ENCODE data around the gene EFHD1. TPM values are rescaled to one million over a fixed set of nuclear protein-coding genes. Genes with fewer than 3 reads are reported as not detected.

Gene EFHD1
- total RNA-seq, 1 experiment from 2014 or later = 0.07 TPM

GRCh38 chr2:232600053-232600773, 33.2 kb upstream of the EFHD1 start:
- no peak for DNase-seq
- Histone ChIP-seq H4K20me1 (ENCODE audit: low read length) (no peaks in the 10 kb centered on the region), H3K9me2 (replicated peaks; ENCODE audit: low read length) (no peaks in the 10 kb centered on the region), H3K79me2 (ENCODE audit: low read length) (no peaks in the 10 kb centered on the region), H3K4me2 (ENCODE audit: low read length) (no peak overlapping the region), H3K4me1 (ENCODE audit: insufficient read depth, low read length) (no peaks in the 10 kb centered on the region), H3K27ac (ENCODE audit: low read length) (no peak overlapping the region), H2AFZ (ENCODE audit: low read length) (no peak overlapping the region), H3F3A (ENCODE audit: low read length, unreplicated experiment) (no peaks in the 10 kb centered on the region), H3K27me3 (ENCODE audit: low read length) (no peaks in the 10 kb centered on the region), H3K9ac (ENCODE audit: low read length) (no peak overlapping the region), H3K9me3 (ENCODE audit: low read length) (no peaks in the 10 kb centered on the region), H3K4me3 (ENCODE audit: low read length) (no peak overlapping the region), H3K36me3 (ENCODE audit: low read depth, low read length) (no peaks in the 10 kb centered on the region)
- ChIA-PET POLR2A (ENCODE audit: unreplicated experiment) (no interaction called here), CTCF (no interaction called here)
- no TSS peak for BruUV-seq (replicated peaks)
- TF ChIP-seq EZH2 (IDR thresholded peaks at IDR 0.05; ENCODE audit: low read length, unreplicated experiment) (no peak), CTCF (conservative IDR thresholded peaks at IDR 0.05; ENCODE audit: low read depth, low read length) (no peak), EZH2phosphoT487 (IDR thresholded peaks at IDR 0.05; ENCODE audit: borderline replicate concordance, low read length) (no peak)
- ATAC-seq = no peak
- intact Hi-C loops (cut with micrococcal nuclease) = no loop called here

- no TSS peak for BruUV-seq (replicated peaks)
- no peak for DNase-seq
- TF ChIP-seq EZH2 (IDR thresholded peaks at IDR 0.05; ENCODE audit: low read length, unreplicated experiment) (no peak), CTCF (conservative IDR thresholded peaks at IDR 0.05; ENCODE audit: low read depth, low read length) (no peak), EZH2phosphoT487 (IDR thresholded peaks at IDR 0.05; ENCODE audit: borderline replicate concordance, low read length) (no peak)
- Histone ChIP-seq H3K9ac (ENCODE audit: low read length) (no peak overlapping the region), H3K4me3 (ENCODE audit: low read length) (no peak overlapping the region), H3K36me3 (ENCODE audit: low read depth, low read length) (no peaks in the 10 kb centered on the region), H2AFZ (ENCODE audit: low read length) (no peak overlapping the region), H3K9me2 (replicated peaks; ENCODE audit: low read length) (no peaks in the 10 kb centered on the region), H3K4me2 (ENCODE audit: low read length) (no peak overlapping the region), H3F3A (ENCODE audit: low read length, unreplicated experiment) (no peaks in the 10 kb centered on the region), H3K27ac (ENCODE audit: low read length) (no peak overlapping the region), H3K4me1 (ENCODE audit: insufficient read depth, low read length) (no peaks in the 10 kb centered on the region), H3K27me3 (ENCODE audit: low read length) (no peaks in the 10 kb centered on the region), H3K79me2 (ENCODE audit: low read length) (no peaks in the 10 kb centered on the region), H3K9me3 (ENCODE audit: low read length) (no peaks in the 10 kb centered on the region), H4K20me1 (ENCODE audit: low read length) (no peaks in the 10 kb centered on the region)
- intact Hi-C loops (cut with micrococcal nuclease) = no loop called here
- ChIA-PET POLR2A (ENCODE audit: unreplicated experiment) (interaction anchor here (0.7 kb wide), 1 partner anchor 630 kb away, joined by 7 read pairs; no protein-coding TSS in a partner anchor), CTCF (no interaction called here)
- ATAC-seq = no peak
Observed at GRCh38 chr2:232603283-232603682, 30.1 kb upstream of the EFHD1 start.

GRCh38 chr2:232604535-232604934, 28.9 kb upstream of the EFHD1 start:
- ATAC-seq (no peak), DNase-seq (no peak)
- no peak overlapping the region for H3K4me2 ChIP-seq (ENCODE audit: low read length)
- intact Hi-C loops (cut with micrococcal nuclease) = no loop called here
- no peak overlapping the region for H3K4me3 ChIP-seq (ENCODE audit: low read length)
- no peaks in the 10 kb centered on the region for H3K79me2 ChIP-seq (ENCODE audit: low read length)
- no peaks in the 10 kb centered on the region for H3K9me3 ChIP-seq (ENCODE audit: low read length)
- H2AFZ ChIP-seq (ENCODE audit: low read length) = no peak overlapping the region
- POLR2A ChIA-PET (ENCODE audit: unreplicated experiment) = no interaction called here
- H3K27ac ChIP-seq (ENCODE audit: low read length) = no peak overlapping the region
- H3K9me2 ChIP-seq (replicated peaks; ENCODE audit: low read length) = no peaks in the 10 kb centered on the region
- no peak overlapping the region for H3K9ac ChIP-seq (ENCODE audit: low read length)
- no TSS peak for BruUV-seq (replicated peaks)
- no peaks in the 10 kb centered on the region for H3F3A ChIP-seq (ENCODE audit: low read length, unreplicated experiment)
- no peaks in the 10 kb centered on the region for H3K36me3 ChIP-seq (ENCODE audit: low read depth, low read length)
- TF ChIP-seq EZH2phosphoT487 (IDR thresholded peaks at IDR 0.05; ENCODE audit: borderline replicate concordance, low read length) = no peak
- no peak for TF ChIP-seq EZH2 (IDR thresholded peaks at IDR 0.05; ENCODE audit: low read length, unreplicated experiment)
- TF ChIP-seq CTCF (conservative IDR thresholded peaks at IDR 0.05; ENCODE audit: low read depth, low read length) = no peak
- H3K4me1 ChIP-seq (ENCODE audit: insufficient read depth, low read length) = 0 out of 2 replicates have a peak, but pooled peaks cover 3% of the 10 kb centered on the region
- CTCF ChIA-PET = no interaction called here
- H4K20me1 ChIP-seq (ENCODE audit: low read length) = no peaks in the 10 kb centered on the region
- no peaks in the 10 kb centered on the region for H3K27me3 ChIP-seq (ENCODE audit: low read length)
